Central memory CD8-positive, alpha-beta T cell (primary cell): ENCODE data around the gene ARAP1.

Experiments
- ATAC-seq: fragments of 150-1000 bp; cut with Tn5 transposase; replicated peaks from 2 replicates; pipeline ENCODE4 v1.10.0; 2022; ENCODE audit warnings: mild to moderate bottlenecking, moderate FRiP score, moderate number of reproducible peaks; ENCODE audit not compliant: poor library complexity, severe bottlenecking; ENCODE audit errors: extremely low read depth
- DNase-seq, 2 donors: peaks; one replicate each; pipeline ENCODE4 v3.0.0; 2021; ENCODE audit warnings: low spot score in 2 of 2
- H3K27ac Mint-ChIP-seq: one replicate; pipeline ENCODE4 v1.8.0; 2022; ENCODE audit warnings: low read depth, mild to moderate bottlenecking, moderate library complexity, mixed read lengths
- H3K27me3 Mint-ChIP-seq: one replicate; pipeline ENCODE4 v1.8.0; 2022; ENCODE audit warnings: mixed read lengths
- H3K36me3 Mint-ChIP-seq: one replicate; pipeline ENCODE4 v1.8.0; 2022; ENCODE audit warnings: mild to moderate bottlenecking, moderate library complexity, mixed read lengths; ENCODE audit not compliant: insufficient read depth
- H3K4me1 Mint-ChIP-seq: one replicate; pipeline ENCODE4 v1.8.0; 2022; ENCODE audit warnings: mixed read lengths
- H3K4me3 Mint-ChIP-seq: one replicate; pipeline ENCODE4 v1.8.0; 2022; ENCODE audit warnings: mild to moderate bottlenecking, moderate library complexity, mixed read lengths
- H3K9me3 Mint-ChIP-seq: one replicate; pipeline ENCODE4 v1.8.0; 2022; ENCODE audit warnings: mixed read lengths

Gene ARAP1

DNA sequence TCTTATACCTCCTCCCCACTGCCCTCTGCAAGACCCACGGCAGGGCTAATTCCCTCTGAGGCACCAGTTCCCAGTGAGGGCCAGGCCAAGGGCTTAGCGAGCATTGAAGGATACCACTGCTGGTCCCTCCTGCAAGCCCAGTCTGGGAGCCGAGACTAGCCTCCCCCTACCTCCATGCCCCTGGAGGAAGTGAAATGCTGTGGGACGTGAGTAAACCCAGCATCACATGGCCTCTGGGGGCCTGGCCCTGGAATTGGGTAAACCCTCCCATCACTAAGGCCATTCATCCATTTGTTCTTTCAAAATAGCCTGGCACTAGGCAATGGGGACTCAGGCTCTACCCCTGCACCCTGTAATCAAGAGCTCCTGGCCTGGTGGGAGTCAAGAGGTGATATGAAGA, 24.7 kb downstream of the ARAP1 start:
- no peak for ATAC-seq
- H3K4me1 Mint-ChIP-seq: peaks cover 39% of the 10 kb centered on the region

DNA sequence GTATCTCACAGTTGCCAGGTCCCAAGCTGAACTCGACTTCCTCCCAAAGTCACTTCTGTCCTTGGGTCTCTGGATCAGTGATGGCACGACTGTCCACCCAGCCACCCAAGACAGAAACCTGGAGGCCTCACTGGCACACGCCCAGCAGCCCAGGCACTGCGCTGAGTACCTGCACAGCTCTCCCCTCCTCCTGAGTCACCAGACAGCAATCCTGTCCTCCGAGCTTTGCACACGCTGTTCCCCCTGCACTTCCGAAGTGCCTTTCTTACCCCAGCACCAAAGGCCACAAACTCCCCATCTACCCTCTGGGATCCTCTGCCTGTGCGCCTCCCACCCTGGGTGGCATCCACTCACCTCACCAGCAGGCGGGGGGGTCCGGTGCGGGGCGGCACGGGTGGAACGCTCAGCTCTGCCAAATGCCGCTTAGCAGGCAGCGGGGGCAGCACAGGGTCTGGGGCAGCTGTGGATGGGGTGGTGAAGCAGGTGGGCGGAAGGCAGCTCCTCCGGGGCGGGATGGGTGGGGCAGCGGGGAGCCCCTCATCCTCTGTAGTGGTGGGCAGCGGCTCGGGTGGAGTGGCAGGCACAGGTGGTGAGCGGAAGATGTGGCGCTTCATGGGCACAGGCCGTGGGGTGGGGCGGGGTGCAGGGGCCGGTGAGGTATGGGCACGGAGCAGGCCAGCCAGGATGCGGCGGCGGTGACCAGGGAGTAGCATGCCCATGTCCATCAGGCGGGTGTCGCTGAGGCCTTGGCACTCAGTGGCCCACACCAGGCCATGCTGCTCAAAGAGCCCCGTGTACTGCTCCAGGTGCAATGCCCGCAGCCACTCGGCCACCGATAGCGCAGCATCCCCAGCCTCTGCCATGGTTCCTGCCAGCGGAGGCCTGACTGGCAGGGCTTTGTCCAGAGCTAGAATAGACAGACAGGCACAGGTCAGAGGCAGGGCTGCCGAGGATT, 25.7 kb downstream of the ARAP1 start:
- peak overlapping the region; percentile 93 for H3K27ac Mint-ChIP-seq
- H3K9me3 Mint-ChIP-seq: no peaks in the 10 kb centered on the region
- peaks cover 43% of the 10 kb centered on the region for H3K4me1 Mint-ChIP-seq
- ATAC-seq (no peak), DNase-seq (no peak)
- no peaks in the 10 kb centered on the region for H3K27me3 Mint-ChIP-seq
- no peak overlapping the region for H3K4me3 Mint-ChIP-seq
- peaks cover 36% of the 10 kb centered on the region for H3K36me3 Mint-ChIP-seq

More for the DNA sequence above, 24.7 kb downstream of the ARAP1 start:
- Mint-ChIP-seq H3K4me3 (no peak overlapping the region), H3K27ac (peak overlapping the region; percentile 70), H3K9me3 (no peaks in the 10 kb centered on the region), H3K36me3 (peaks cover 27% of the 10 kb centered on the region), H3K27me3 (no peaks in the 10 kb centered on the region)
- DNase-seq: no peak

DNA sequence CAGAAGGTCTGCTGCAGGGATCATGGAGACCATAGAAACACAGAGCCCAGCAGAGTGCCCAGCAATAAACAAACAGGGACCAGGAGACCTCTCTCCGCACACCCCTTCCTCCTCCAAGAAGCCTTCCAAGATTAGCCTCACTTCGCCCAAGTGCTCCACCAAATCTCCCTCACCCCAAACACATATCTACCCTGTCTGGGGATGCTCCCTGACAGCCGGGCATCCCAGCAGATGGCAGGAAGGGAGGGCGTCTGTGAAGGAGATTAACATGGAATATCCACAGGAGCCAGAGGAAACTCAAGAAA, 26.5 kb downstream of the ARAP1 start:
- Mint-ChIP-seq H3K4me3 (peak overlapping the region; percentile 69), H3K27me3 (no peaks in the 10 kb centered on the region), H3K4me1 (peaks cover 46% of the 10 kb centered on the region), H3K9me3 (no peaks in the 10 kb centered on the region), H3K27ac (peak overlapping the region; percentile 93), H3K36me3 (peaks cover 39% of the 10 kb centered on the region)
- ATAC-seq: no peak
- no peak for DNase-seq

DNA sequence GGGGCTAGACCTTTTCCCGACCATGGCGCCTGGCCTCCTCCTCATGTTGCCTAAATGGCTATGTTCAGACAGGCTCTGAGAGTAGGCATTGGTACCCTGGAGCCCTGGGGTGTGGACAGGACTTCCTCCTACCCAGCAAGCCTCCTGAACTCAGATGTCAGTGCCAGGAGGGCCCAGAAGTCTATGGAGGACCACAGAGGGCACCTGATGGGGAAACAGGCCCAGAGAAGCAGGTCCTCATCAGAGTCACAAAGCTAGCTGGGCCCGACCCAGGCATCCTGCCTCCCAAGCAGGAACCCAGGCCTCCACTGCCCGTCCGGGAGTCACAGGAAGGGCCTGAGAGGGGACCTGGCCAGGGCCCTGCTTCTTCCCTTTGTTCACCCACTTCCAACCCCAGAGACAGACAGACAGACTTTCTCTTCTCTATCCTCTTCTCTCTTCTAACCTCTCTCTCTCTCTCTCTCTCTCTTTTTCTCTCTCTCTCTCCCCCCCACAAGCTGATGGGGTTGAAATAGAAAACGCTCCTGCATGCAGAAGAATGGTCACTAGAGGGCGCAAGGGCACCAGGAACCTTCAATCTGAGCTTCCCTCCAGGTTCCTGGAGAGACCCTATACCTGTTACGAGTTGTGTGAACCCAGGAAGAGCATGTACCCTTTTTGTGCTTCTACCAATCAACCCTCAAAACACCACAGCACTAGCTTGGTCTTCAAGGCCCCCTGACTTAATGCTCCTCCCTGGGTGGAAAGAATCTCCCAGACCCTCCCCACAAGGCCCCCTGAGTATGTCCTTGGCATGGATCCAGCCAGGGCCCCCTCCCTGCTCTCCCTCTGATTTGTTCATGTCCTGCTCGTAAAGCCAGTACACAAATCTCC, 27.1 kb downstream of the ARAP1 start:
- H3K4me1 Mint-ChIP-seq: peaks cover 48% of the 10 kb centered on the region
- ATAC-seq: no peak

DNA sequence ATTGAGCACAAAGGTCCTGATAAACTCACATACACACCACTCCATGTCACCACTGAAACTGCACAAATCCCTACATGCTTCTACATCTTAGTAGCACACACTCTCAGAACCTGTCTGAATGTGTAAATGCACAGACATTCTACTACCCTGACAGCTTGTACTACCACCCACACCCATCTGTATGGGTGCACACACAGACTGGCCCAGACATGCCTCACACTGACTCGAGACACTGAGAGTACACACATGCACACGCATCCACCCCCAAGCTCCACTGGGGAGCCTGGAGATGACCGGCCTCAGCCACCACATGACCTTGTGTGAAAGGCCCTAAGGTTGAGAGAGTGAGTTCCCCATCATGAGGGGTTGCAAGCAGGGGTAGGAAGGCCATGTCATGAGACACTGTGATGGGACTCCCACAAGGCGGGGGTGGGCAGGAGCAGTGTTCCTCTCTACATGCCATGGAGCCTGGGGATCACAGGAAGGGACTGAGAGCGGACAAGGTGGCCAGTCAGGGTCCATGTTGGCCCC, 28.1 kb downstream of the ARAP1 start:
- no peaks in the 10 kb centered on the region for H3K9me3 Mint-ChIP-seq
- H3K4me1 Mint-ChIP-seq: peaks cover 58% of the 10 kb centered on the region
- H3K4me3 Mint-ChIP-seq: peak overlapping the region; percentile 11
- DNase-seq (no peak), ATAC-seq (no peak)
- H3K36me3 Mint-ChIP-seq: peaks cover 36% of the 10 kb centered on the region
- H3K27me3 Mint-ChIP-seq: no peaks in the 10 kb centered on the region
- peak overlapping the region; percentile 93 for H3K27ac Mint-ChIP-seq

More for the DNA sequence above, 27.1 kb downstream of the ARAP1 start:
- H3K27me3 Mint-ChIP-seq: no peaks in the 10 kb centered on the region
- H3K9me3 Mint-ChIP-seq: no peaks in the 10 kb centered on the region
- DNase-seq: peak; percentile 76 to 81
- peak overlapping the region; percentile 69 for H3K4me3 Mint-ChIP-seq
- H3K27ac Mint-ChIP-seq: peak overlapping the region; percentile 93
- H3K36me3 Mint-ChIP-seq: peaks cover 33% of the 10 kb centered on the region

DNA sequence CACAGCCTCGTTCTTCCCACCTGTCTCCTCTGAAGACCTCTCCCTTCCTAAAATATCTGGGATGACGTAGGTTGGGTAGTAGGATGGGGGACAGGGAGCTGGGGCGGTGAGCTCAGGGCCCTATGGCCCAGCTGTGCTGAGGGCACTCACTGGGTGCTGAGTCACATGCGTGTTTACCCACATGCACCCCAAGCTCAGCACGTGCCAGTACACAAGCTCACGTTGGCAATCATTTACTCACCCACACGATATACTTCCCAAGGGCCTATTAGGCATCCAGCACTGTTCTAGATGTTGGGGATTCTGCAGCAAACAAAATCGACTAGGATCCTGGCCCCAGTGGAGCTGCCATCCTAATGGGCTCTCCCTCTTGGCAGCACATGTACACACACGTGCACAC, 28.7 kb downstream of the ARAP1 start:
- peaks cover 64% of the 10 kb centered on the region for H3K4me1 Mint-ChIP-seq
- DNase-seq (no peak), ATAC-seq (no peak)
- H3K27ac Mint-ChIP-seq: no peak overlapping the region
- H3K27me3 Mint-ChIP-seq: no peaks in the 10 kb centered on the region
- H3K9me3 Mint-ChIP-seq: no peaks in the 10 kb centered on the region
- H3K36me3 Mint-ChIP-seq: peaks cover 36% of the 10 kb centered on the region
- peak overlapping the region; percentile 11 for H3K4me3 Mint-ChIP-seq

DNA sequence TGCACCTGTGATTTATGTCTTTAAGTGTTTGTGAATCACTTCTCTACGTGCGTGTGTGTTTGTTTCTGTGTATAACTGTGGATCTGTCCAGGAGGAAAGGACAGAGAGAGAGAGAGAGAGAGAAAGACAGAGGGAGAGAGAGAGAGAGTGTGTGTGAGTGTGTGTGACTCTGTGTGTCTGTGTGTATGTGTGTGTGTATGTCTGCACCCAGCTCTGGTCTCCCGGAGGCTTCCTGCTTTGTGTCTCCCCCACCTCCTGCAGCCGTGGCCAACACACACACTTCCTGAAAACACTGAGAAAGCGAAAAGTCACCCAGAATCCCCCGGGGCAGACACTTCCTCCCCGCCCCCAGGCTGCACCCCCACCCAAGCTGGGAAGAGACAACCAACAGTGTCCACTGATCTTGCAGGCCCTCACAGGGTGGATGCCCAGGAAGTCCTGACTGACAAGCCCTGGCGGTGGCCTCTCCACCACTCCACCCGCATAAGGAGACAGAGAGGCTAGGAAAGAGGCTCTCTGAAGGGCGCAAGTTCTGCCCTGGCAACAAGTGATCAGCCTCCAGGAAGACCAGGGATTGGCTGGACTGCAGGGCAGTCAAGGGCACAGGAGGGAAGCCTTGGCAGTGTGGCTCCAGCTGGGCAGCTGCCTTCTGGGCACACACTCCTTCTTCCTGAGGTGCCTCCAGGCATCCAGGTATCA, 30.0 kb downstream of the ARAP1 start:
- Mint-ChIP-seq H3K36me3 (peaks cover 36% of the 10 kb centered on the region), H3K9me3 (no peaks in the 10 kb centered on the region), H3K4me1 (peaks cover 70% of the 10 kb centered on the region), H3K27ac (peak overlapping the region; percentile 94), H3K27me3 (no peaks in the 10 kb centered on the region), H3K4me3 (peak overlapping the region; percentile 83)
- DNase-seq (peak; percentile 85 to 86), ATAC-seq (peak; percentile 86)

DNA sequence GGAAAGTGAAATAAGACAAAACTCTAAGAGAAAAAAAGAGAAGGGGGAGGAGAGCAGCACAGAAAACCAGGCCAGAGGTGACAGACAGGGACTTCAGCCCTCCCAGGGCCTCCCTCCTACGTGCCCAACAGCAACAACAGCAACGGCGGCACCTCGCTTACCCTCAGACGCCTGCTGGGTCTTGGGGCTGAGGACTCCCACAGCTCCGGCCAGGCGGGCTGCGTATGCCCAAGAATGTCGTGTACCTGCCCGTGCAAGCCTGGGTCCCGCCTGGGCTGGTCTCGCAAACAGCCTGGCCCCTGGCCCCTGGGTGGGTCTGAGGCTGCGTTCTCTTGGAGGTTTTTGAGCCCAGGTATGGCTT, 30.5 kb downstream of the ARAP1 start:
- H3K27me3 Mint-ChIP-seq: no peaks in the 10 kb centered on the region
- ATAC-seq (peak; percentile 67), DNase-seq (peak; percentile 48 to 64)
- H3K36me3 Mint-ChIP-seq: peaks cover 36% of the 10 kb centered on the region
- H3K27ac Mint-ChIP-seq: peak overlapping the region; percentile 94
- peak overlapping the region; percentile 83 for H3K4me3 Mint-ChIP-seq
- H3K9me3 Mint-ChIP-seq: no peaks in the 10 kb centered on the region
- peaks cover 69% of the 10 kb centered on the region for H3K4me1 Mint-ChIP-seq

DNA sequence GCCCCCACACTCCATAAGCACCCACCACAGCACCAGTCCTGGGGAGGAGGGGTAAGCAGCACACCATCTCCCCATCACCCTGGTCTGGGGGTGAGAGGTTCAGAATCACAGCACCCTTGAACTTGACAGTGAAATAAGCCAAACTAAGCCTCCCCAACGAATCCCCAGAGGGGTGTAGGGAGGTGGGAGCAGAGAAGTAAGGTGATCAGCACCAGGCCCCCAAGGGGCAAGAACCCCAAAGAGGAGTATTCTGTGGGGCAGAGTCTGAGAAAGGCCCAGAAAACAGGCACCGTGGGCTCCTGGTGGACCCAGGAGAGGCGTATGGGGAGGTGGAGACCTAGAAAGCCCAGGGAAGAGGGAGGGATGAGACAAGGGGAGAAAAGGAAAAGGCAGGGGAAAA, 30.9 kb downstream of the ARAP1 start:
- Mint-ChIP-seq H3K4me3 (peak overlapping the region; percentile 83), H3K27ac (peak overlapping the region; percentile 94)
- ATAC-seq: no peak

DNA sequence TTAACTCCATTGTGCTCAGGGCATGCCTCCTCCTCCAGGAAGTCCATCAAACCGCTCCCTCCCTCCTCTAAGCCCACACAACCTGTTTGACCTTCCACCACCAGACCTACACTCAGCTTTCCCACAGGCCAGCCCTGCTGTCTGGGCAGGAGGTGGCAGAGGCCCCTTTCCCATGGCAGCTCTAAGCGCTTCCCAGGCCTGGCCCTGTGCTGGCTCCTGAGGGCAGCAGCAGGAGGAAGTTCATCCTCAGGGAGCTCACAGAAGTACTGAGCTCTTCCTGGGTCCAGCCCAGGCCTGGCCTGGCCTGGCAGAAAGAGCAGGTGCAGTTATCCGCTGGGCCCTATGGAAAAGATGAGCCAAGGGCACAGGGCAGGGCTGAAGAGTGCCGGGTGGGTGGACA, 31.4 kb downstream of the ARAP1 start:
- DNase-seq: no peak
- Mint-ChIP-seq H3K4me3 (peak overlapping the region; percentile 83), H3K27me3 (no peaks in the 10 kb centered on the region), H3K36me3 (peaks cover 34% of the 10 kb centered on the region), H3K27ac (peak overlapping the region; percentile 94), H3K4me1 (peaks cover 74% of the 10 kb centered on the region), H3K9me3 (no peaks in the 10 kb centered on the region)
- ATAC-seq: no peak

More for the DNA sequence above, 30.9 kb downstream of the ARAP1 start:
- Mint-ChIP-seq H3K9me3 (no peaks in the 10 kb centered on the region), H3K27me3 (no peaks in the 10 kb centered on the region), H3K36me3 (peaks cover 34% of the 10 kb centered on the region), H3K4me1 (peaks cover 71% of the 10 kb centered on the region)
- no peak for DNase-seq

DNA sequence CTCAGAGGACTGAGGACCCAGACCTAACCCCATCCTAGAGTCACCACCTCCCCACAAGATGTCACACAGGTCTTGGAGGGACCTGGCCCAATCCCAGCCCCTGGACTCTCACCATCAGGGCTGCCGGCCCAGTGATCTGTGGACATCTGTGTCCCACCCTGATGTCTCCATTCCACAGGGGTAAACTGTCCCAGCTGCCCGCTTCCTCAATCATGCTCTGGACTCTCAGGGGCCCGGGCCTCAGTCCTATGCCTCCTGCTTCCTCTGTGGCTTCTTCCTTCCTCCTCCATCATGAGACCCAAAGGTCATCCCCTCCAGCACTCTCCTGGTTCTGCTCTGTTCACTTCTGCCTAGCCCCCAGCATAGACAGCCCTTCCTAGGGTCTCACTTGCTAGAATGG, 32.2 kb downstream of the ARAP1 start:
- H3K36me3 Mint-ChIP-seq: peaks cover 31% of the 10 kb centered on the region
- peak overlapping the region; percentile 83 for H3K4me3 Mint-ChIP-seq
- ATAC-seq (no peak), DNase-seq (no peak)
- no peaks in the 10 kb centered on the region for H3K9me3 Mint-ChIP-seq
- no peaks in the 10 kb centered on the region for H3K27me3 Mint-ChIP-seq
- H3K27ac Mint-ChIP-seq: peak overlapping the region; percentile 94
- H3K4me1 Mint-ChIP-seq: peaks cover 74% of the 10 kb centered on the region

DNA sequence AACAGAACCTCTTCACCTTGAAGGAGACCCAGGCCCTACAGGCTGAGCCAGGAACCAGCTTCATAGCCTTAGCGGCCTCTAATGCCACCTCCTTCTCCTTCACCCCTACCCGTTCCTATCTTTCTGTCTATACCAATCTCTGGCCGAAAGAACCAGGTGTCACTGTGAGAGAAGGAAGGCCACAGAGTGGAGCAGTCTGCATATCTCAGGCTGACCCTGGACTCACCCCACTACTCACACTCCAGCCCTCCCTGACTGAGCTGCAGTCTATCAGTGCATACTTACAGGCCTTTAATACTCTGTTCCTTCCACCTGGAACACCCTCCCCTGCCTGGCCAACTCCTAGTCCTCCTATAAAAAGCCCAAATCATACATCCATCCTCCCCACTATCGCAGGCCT, 32.7 kb downstream of the ARAP1 start:
- peak overlapping the region; percentile 94 for H3K27ac Mint-ChIP-seq
- H3K27me3 Mint-ChIP-seq: no peaks in the 10 kb centered on the region
- H3K4me1 Mint-ChIP-seq: peaks cover 77% of the 10 kb centered on the region
- no peak for ATAC-seq
- no peaks in the 10 kb centered on the region for H3K9me3 Mint-ChIP-seq
- no peak for DNase-seq
- H3K36me3 Mint-ChIP-seq: peaks cover 31% of the 10 kb centered on the region
- H3K4me3 Mint-ChIP-seq: peak overlapping the region; percentile 83
